Ascending aorta (tissue), 2 donors: ENCODE results near the gene VASH2. TPM values are rescaled to one million over a fixed set of nuclear protein-coding genes. Genes with fewer than 3 reads are reported as not detected.
"Not testable (repeated sequence)": the region's sequence is repeated elsewhere in the genome, so short reads cannot be mapped to it uniquely, and the experiment has no call there.

Experiments used
- DNase-seq, 2 donors: peaks; one replicate each; pipeline ENCODE4 v3.0.0-alpha.2; 2019; ENCODE audit warnings: low spot score in 2 of 2
- H3K27ac ChIP-seq, 2 donors: fragments of 200-600 bp; sonication (generic); one replicate each; pipeline ENCODE4 v1.5.1; 2016 to 2017; ENCODE audit warnings: mild to moderate bottlenecking in 1 of 2
- H3K27me3 ChIP-seq: fragments of 200-600 bp; sonication (generic); one replicate; pipeline ENCODE4 v1.5.1; 2017
- H3K36me3 ChIP-seq, 2 donors: fragments of 200-600 bp; sonication (generic); one replicate each; pipeline ENCODE4 v1.5.1; 2016
- H3K4me1 ChIP-seq, 2 donors: fragments of 200-600 bp; sonication (generic); one replicate each; pipeline ENCODE4 v1.5.1; 2016 to 2017; ENCODE audit warnings: mild to moderate bottlenecking in 1 of 2
- H3K4me3 ChIP-seq, 2 donors: fragments of 200-600 bp; sonication (generic); one replicate each; pipeline ENCODE4 v1.5.1; 2016 to 2017; ENCODE audit warnings: mild to moderate bottlenecking in 1 of 2
- H3K9me3 ChIP-seq, 2 donors: fragments of 200-600 bp; sonication (generic); one replicate each; pipeline ENCODE4 v1.5.1; 2016
- intact Hi-C: fragments of 100-400 bp; cut with DNase I; formaldehyde crosslinking; loops from one replicate; pipeline ENCODE4 v1.15.1; 2023
- total RNA-seq: library from RNA; depleted of rRNA; stranded (reverse); fragments of >200 nt; gene quantifications from one replicate; pipeline ENCODE4 v1.1.0, GENCODE V29; 2016
- TF ChIP-seq, protein P1 (sequence below), 3 experiments: fragments of 200-600 bp in 2 of 3; fragments of 450-650 bp in 1 of 3; sonication (generic) in 2 of 3; IDR thresholded peaks; one replicate each; pipeline ENCODE4 v1.5.1; 2016 to 2019; ENCODE audit warnings: antibody characterized with exemption in 3 of 3, mild to moderate bottlenecking in 1 of 3, moderate library complexity in 1 of 3

Gene VASH2
- total RNA-seq, 1 donor from 2014 or later = 0.11 TPM

DNA sequence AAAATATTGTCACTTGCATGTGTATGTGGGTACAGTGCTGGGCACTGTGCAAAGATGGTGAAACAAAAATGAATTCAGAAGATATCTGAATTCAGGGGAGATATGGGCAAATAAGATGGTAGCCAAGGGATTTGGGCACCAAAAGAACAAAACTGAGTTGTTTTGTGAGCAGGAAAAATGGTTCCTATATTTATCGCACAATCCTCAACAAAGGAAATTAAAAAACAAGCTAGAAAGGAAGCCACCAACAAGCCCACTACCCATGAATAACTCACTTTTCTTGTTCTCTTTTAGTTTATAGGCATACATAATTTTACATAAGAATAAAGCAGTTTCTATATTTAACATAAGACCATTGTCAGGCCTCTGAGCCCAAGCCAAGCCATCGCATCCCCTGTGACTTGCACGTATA is 40.7 kb upstream of the VASH2 start:
- Histone ChIP-seq H3K27ac (no peak overlapping the region), H3K4me1 (no peaks in the 10 kb centered on the region), H3K9me3 (no peaks in the 10 kb centered on the region), H3K4me3 (no peak overlapping the region), H3K36me3 (no peaks in the 10 kb centered on the region), H3K27me3 (no peaks in the 10 kb centered on the region)
- TF ChIP-seq, protein P1, sequence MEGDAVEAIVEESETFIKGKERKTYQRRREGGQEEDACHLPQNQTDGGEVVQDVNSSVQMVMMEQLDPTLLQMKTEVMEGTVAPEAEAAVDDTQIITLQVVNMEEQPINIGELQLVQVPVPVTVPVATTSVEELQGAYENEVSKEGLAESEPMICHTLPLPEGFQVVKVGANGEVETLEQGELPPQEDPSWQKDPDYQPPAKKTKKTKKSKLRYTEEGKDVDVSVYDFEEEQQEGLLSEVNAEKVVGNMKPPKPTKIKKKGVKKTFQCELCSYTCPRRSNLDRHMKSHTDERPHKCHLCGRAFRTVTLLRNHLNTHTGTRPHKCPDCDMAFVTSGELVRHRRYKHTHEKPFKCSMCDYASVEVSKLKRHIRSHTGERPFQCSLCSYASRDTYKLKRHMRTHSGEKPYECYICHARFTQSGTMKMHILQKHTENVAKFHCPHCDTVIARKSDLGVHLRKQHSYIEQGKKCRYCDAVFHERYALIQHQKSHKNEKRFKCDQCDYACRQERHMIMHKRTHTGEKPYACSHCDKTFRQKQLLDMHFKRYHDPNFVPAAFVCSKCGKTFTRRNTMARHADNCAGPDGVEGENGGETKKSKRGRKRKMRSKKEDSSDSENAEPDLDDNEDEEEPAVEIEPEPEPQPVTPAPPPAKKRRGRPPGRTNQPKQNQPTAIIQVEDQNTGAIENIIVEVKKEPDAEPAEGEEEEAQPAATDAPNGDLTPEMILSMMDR (IDR thresholded peaks at IDR 0.05) = no peak
- no peak for DNase-seq
- intact Hi-C loops = no loop called here

- H3K36me3 ChIP-seq, H3K27ac ChIP-seq, DNase-seq, H3K4me3 ChIP-seq, H3K27me3 ChIP-seq, intact Hi-C loops, H3K4me1 ChIP-seq, H3K9me3 ChIP-seq: not testable (repeated sequence)
Measured at GRCh38 chr1:212910213-212910612, 40.1 kb upstream of the VASH2 start.

GRCh38 chr1:212913638-212914037 is 36.7 kb upstream of the VASH2 start:
- H3K9me3 ChIP-seq, H3K4me1 ChIP-seq, intact Hi-C loops, DNase-seq, H3K27ac ChIP-seq, H3K36me3 ChIP-seq, H3K4me3 ChIP-seq, H3K27me3 ChIP-seq: not testable (repeated sequence)

GRCh38 chr1:212914110-212914509 is 36.2 kb upstream of the VASH2 start:
- H3K27ac ChIP-seq, intact Hi-C loops, H3K4me3 ChIP-seq, H3K9me3 ChIP-seq, H3K27me3 ChIP-seq, DNase-seq, H3K4me1 ChIP-seq, H3K36me3 ChIP-seq: not testable (repeated sequence)

GRCh38 chr1:212914789-212915188 is 35.6 kb upstream of the VASH2 start:
- Histone ChIP-seq H3K4me3 (no peak overlapping the region), H3K27me3 (no peaks in the 10 kb centered on the region), H3K36me3 (no peaks in the 10 kb centered on the region), H3K9me3 (no peaks in the 10 kb centered on the region), H3K4me1 (no peaks in the 10 kb centered on the region), H3K27ac (no peak overlapping the region)
- TF ChIP-seq, protein P1 (IDR thresholded peaks at IDR 0.05) = no peak
- no peak for DNase-seq
- intact Hi-C loops = no loop called here

GRCh38 chr1:212915245-212916091 is 34.9 kb upstream of the VASH2 start:
- Histone ChIP-seq H3K27ac (no peak overlapping the region), H3K27me3 (no peaks in the 10 kb centered on the region), H3K4me1 (no peaks in the 10 kb centered on the region), H3K9me3 (no peaks in the 10 kb centered on the region), H3K36me3 (no peaks in the 10 kb centered on the region), H3K4me3 (no peak overlapping the region)
- TF ChIP-seq, protein P1 (IDR thresholded peaks at IDR 0.05) = peak in 1 of 3 experiments; percentile 11
- intact Hi-C loops = no loop called here
- DNase-seq = no peak

- Histone ChIP-seq H3K27me3 (no peaks in the 10 kb centered on the region), H3K4me3 (peak overlapping the region in 1 of 2 donors; percentile 24), H3K36me3 (no peaks in the 10 kb centered on the region), H3K4me1 (no peaks in the 10 kb centered on the region), H3K9me3 (no peaks in the 10 kb centered on the region), H3K27ac (no peak overlapping the region)
- TF ChIP-seq, protein P1 (IDR thresholded peaks at IDR 0.05) = no peak
- DNase-seq = no peak
- intact Hi-C loops = no loop called here
Measured at GRCh38 chr1:212916481-212917133, 33.7 kb upstream of the VASH2 start.
